Erythroblast (primary cell): ENCODE results near the gene FHL5.

Experiments used
- GATA1 ChIP-seq: IDR thresholded peaks from 2 replicates; pipeline ENCODE4 v1.6.1; 2011; ENCODE audit warnings: low read depth, mild to moderate bottlenecking, control low read depth, low read length, moderate library complexity
- POLR2A ChIP-seq: IDR thresholded peaks from 2 replicates; pipeline ENCODE4 v1.6.1; 2011; ENCODE audit warnings: mild to moderate bottlenecking, low read length

DNA sequence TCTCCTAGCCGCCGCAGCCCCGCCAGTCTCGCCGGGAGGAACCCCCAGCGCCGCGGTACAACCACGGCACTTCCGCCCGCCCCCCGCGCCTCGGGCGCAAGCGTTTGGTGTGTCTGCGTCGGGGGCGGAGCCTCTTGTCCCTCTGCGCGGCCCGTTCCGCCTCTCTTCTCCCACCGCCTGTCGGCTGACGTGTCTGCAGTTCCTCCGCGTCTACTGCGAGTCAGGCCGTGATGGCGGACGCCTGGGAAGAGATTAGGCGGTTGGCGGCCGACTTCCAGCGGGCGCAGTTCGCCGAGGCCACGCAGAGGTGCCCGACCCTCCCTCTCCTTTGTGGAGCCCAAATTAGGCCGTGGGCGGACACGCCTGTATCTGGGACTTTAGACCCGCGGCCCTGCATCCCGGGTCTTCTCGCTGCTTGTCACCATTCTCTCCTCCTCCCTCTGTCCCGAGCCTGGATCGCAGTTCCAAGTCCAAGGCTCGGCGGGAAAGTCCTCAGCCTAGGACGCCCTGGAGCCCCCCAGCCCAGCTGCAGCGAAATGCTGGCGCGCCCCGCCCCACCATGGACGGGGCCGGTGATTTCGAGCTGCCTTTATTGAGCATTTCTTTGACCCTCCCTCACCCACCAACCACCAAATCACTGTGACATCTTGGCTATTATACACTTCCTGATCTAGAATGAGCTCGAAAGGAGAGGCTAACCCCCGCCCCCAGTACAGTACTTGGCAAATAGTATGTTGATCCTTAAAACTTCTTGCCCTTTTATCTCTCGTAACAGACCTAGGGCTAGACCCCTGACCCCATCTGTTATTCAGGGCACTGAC is 41.1 kb upstream of the FHL5 start, which contains the start of gene UFL1:
- TF ChIP-seq POLR2A = peak; percentile 98
- TF ChIP-seq GATA1 = no peak
